ENCODE results near the gene PDZD8.

PDZD8 gene
- total RNA-seq: 61.3 to 95.4 reads per million in 2 donors

- DNase-seq: peak; percentile 79 to 93 (median 86)
Observed at GRCh38 chr10:117375360-117376178, at the start of gene PDZD8. Gene PDZD8, minus strand, starts transcription at chr10:117375440. Its CDS starts 213 bp downstream, at chr10:117375227.

- DNase-seq: no peak
Observed at GRCh38 chr10:117424171-117424570, 48.9 kb upstream of the PDZD8 start.

- DNase-seq: no peak
Observed at GRCh38 chr10:117421985-117422384, 46.7 kb upstream of the PDZD8 start.

- no peak for DNase-seq
Observed at GRCh38 chr10:117420768-117421167, 45.5 kb upstream of the PDZD8 start.

- no peak for DNase-seq
Observed at GRCh38 chr10:117419921-117420320, 44.7 kb upstream of the PDZD8 start.

GRCh38 chr10:117419159-117419558 lies 43.9 kb upstream of the PDZD8 start:
- no peak for DNase-seq

GRCh38 chr10:117418121-117418520 lies 42.9 kb upstream of the PDZD8 start:
- no peak for DNase-seq

GRCh38 chr10:117417196-117417595 lies 42.0 kb upstream of the PDZD8 start:
- no peak for DNase-seq

- DNase-seq: no peak
Observed at GRCh38 chr10:117413928-117414618, 38.8 kb upstream of the PDZD8 start.

GRCh38 chr10:117412469-117413010 lies 37.3 kb upstream of the PDZD8 start:
- DNase-seq: no peak

- no peak for DNase-seq
Observed at GRCh38 chr10:117411479-117412399, 36.5 kb upstream of the PDZD8 start.

- DNase-seq: no peak
Observed at GRCh38 chr10:117410557-117410956, 35.3 kb upstream of the PDZD8 start.

GRCh38 chr10:117409549-117410305 lies 34.5 kb upstream of the PDZD8 start:
- DNase-seq: no peak

- no peak for DNase-seq
Observed at GRCh38 chr10:117408436-117409384, 33.5 kb upstream of the PDZD8 start.

- no peak for DNase-seq
Observed at GRCh38 chr10:117405730-117406129, 30.5 kb upstream of the PDZD8 start.

GRCh38 chr10:117400329-117400728 lies 25.1 kb upstream of the PDZD8 start:
- no peak for DNase-seq

- no peak for DNase-seq
Observed at GRCh38 chr10:117399341-117400196, 24.3 kb upstream of the PDZD8 start.

- DNase-seq: no peak
Observed at GRCh38 chr10:117398029-117398428, 22.8 kb upstream of the PDZD8 start.

- no peak for DNase-seq
Observed at GRCh38 chr10:117391436-117392205, 16.4 kb upstream of the PDZD8 start.
